K562 (cell line): ENCODE results near the gene DNAJC6. TPM values are rescaled to one million over a fixed set of nuclear protein-coding genes. Genes with fewer than 3 reads are reported as not detected.

Experiments used
- ETS2 ChIP-seq: IDR thresholded peaks from 2 replicates; pipeline ENCODE4 v1.6.1; 2016; ENCODE audit warnings: borderline replicate concordance, missing genetic modification characterization, mild to moderate bottlenecking, moderate library complexity, missing compliant biosample characterization; ENCODE audit not compliant: poor library complexity, severe bottlenecking
- ETV6 ChIP-seq, 3 experiments: fragments of 150-350 bp in 1 of 3; sonication (generic) in 1 of 3; formaldehyde crosslinking in 1 of 3; IDR thresholded peaks; 2 replicates each; pipeline versions ENCODE4 v1.6.1 to v1.8.0; 2014 to 2022; ENCODE audit warnings: borderline replicate concordance in 2 of 3, low read depth in 2 of 3, antibody characterized with exemption in 1 of 3, low read length in 1 of 3, mild to moderate bottlenecking in 1 of 3, missing genetic modification reagents in 1 of 3
- FOXK1 ChIP-seq: sonication (generic); formaldehyde crosslinking; IDR thresholded peaks from 2 replicates; pipeline ENCODE4 v1.8.0; 2022; ENCODE audit warnings: missing genetic modification reagents, mild to moderate bottlenecking, borderline replicate concordance
- HNRNPLL ChIP-seq: fragments of 200-400 bp; formaldehyde crosslinking; IDR thresholded peaks from 2 replicates; pipeline ENCODE4 v1.6.1; 2017; ENCODE audit warnings: low read length, low read depth, mild to moderate bottlenecking; ENCODE audit not compliant: poor library complexity, severe bottlenecking
- KDM1A ChIP-seq, 2 experiments: fragments of 450-650 bp; IDR thresholded peaks; 2 replicates each; pipeline ENCODE4 v1.6.1; 2016; ENCODE audit warnings: mild to moderate bottlenecking in 2 of 2
- NFYB ChIP-seq: IDR thresholded peaks from 2 replicates; pipeline ENCODE4 v1.6.1; 2011; ENCODE audit warnings: mild to moderate bottlenecking, moderate library complexity; ENCODE audit not compliant: insufficient read length; ENCODE audit errors: extremely low read depth
- NRF1 ChIP-seq, 2 experiments: fragments of 450-650 bp; IDR thresholded peaks in 1 of 2; conservative IDR thresholded peaks in 1 of 2; 2 replicates each; pipeline ENCODE4 v1.6.1; 2014; ENCODE audit warnings: mild to moderate bottlenecking in 2 of 2
- SREBF1 ChIP-seq: fragments of 150-350 bp; IDR thresholded peaks from 2 replicates; pipeline ENCODE4 v1.6.1; 2014; ENCODE audit warnings: antibody characterized with exemption, low read depth, low read length, borderline replicate concordance
- STAG1 ChIP-seq: sonication (generic); formaldehyde crosslinking; IDR thresholded peaks from 2 replicates; pipeline ENCODE4 v1.5.0; 2020; ENCODE audit warnings: missing genetic modification reagents, borderline replicate concordance
- U2AF2 ChIP-seq: fragments of 200-400 bp; formaldehyde crosslinking; optimal IDR thresholded peaks from 2 replicates; pipeline ENCODE3; 2017; ENCODE audit warnings: low read depth, mild to moderate bottlenecking, low read length
- ZFX ChIP-seq: sonication (generic); formaldehyde crosslinking; IDR thresholded peaks from 2 replicates; pipeline ENCODE4 v1.8.0; 2022; ENCODE audit warnings: mild to moderate bottlenecking, missing genetic modification reagents, moderate library complexity
- ZNF764 ChIP-seq: fragments of 250-450 bp; sonication (Bioruptor Pico); IDR thresholded peaks from 2 replicates; pipeline ENCODE4 v1.4.0; 2020; ENCODE audit warnings: low read depth, mild to moderate bottlenecking, moderate library complexity
- polyA plus RNA-seq, 8 experiments: library from polyadenylated mRNA; depleted of rRNA in 4 of 8; stranded (reverse) in 5 of 8; unstranded in 3 of 8; fragments of >200 nt; fragmentation: Nextera tagmentation in 2 of 8; fragmentation: Illumina TruSeq in 1 of 8; extraction: Ambion mirVana in 2 of 8; extraction: Trizol in 1 of 8; gene quantifications; 2 replicates each; pipeline versions ENCODE4 v1.2.1 to v1.2.3, GENCODE V29; 2011 to 2014; ENCODE audit warnings: inconsistent platforms in 1 of 8, missing spikeins in 1 of 8
- total RNA-seq, 7 experiments: library from RNA; depleted of rRNA in 6 of 7; stranded (reverse); fragments of >200 nt in 6 of 7; fragmentation: Illumina TruSeq in 2 of 7; extraction: Trizol in 2 of 7; gene quantifications; 2 replicates each; pipeline versions ENCODE4 v1.2.1 to v1.2.3, GENCODE V29; 2011 to 2021; ENCODE audit warnings: low replicate concordance in 1 of 7
- TF ChIP-seq, protein P1 (sequence below): fragments of 150-350 bp; conservative IDR thresholded peaks from 2 replicates; pipeline ENCODE4 v1.6.1; 2014; ENCODE audit warnings: low read length
- TF ChIP-seq, protein P2 (sequence below): sonication (generic); formaldehyde crosslinking; IDR thresholded peaks from 2 replicates; pipeline ENCODE4 v1.8.1; 2023; ENCODE audit warnings: mild to moderate bottlenecking, missing genetic modification reagents
- TF ChIP-seq, protein P3 (sequence below), 2 experiments: fragments of 450-650 bp in 1 of 2; sonication (generic) in 1 of 2; formaldehyde crosslinking in 1 of 2; IDR thresholded peaks in 1 of 2; conservative IDR thresholded peaks in 1 of 2; 2 replicates each; pipeline versions ENCODE4 v1.6.1 to v1.8.1; 2016 to 2023; ENCODE audit warnings: mild to moderate bottlenecking in 2 of 2, moderate library complexity in 2 of 2, inconsistent platforms in 1 of 2, missing genetic modification reagents in 1 of 2
- TF ChIP-seq, protein P4 (sequence below): fragments of 450-650 bp; IDR thresholded peaks from 2 replicates; pipeline ENCODE4 v1.6.1; 2017; ENCODE audit warnings: antibody characterized with exemption

Gene DNAJC6
- total and polyA plus RNA-seq, 9 of the 15 experiments (the other 6 are each of a cell fraction or from before 2014, with no cell fraction given) = 6.7 to 78.7 (median 28.0) TPM

DNA sequence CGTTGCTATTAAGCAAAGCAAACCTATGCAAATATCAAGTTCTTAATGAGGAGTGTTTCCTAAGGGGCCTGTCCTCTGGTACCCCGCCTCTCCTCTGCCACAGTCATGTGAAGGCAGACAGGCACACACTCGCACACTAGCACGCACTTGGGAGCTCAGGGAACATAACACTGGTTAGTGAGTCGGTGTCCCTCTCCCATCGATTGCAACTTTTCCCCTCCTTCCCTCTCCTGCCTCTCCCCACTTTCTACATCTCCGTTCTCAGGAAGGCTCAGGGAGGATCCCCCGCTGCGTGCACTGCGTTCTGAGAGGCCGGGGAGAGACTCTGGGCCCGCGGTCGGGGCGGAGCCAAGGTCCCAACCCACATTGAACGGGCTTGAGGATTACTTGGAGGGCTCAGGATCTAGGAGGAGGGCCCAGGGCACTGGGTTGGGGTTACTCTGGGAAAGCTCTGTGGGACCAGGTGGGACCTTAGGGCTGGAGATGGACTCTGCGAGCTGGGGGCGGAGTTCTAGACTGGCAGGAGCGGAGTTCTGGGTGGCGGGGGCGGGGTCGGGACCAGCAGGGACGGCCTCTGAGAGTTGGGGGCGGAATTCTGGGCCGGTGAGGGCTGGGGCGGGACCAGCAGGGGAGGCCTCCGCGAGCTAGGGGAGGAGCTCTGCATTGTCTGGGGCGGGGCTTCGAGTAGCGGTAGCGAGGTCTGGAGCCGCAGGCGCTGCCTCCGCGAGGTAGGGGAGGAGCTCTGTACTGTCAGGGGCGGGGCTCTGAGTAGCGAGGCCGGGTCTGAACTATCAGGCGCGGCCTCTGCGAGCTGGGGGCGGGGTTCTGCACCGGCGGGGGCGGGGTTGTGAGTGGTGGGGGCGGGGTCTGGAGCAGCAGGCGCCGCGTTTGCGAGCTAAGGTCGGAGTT is 110.6 kb downstream of the DNAJC6 start (continued):
- TF ChIP-seq, protein P1, sequence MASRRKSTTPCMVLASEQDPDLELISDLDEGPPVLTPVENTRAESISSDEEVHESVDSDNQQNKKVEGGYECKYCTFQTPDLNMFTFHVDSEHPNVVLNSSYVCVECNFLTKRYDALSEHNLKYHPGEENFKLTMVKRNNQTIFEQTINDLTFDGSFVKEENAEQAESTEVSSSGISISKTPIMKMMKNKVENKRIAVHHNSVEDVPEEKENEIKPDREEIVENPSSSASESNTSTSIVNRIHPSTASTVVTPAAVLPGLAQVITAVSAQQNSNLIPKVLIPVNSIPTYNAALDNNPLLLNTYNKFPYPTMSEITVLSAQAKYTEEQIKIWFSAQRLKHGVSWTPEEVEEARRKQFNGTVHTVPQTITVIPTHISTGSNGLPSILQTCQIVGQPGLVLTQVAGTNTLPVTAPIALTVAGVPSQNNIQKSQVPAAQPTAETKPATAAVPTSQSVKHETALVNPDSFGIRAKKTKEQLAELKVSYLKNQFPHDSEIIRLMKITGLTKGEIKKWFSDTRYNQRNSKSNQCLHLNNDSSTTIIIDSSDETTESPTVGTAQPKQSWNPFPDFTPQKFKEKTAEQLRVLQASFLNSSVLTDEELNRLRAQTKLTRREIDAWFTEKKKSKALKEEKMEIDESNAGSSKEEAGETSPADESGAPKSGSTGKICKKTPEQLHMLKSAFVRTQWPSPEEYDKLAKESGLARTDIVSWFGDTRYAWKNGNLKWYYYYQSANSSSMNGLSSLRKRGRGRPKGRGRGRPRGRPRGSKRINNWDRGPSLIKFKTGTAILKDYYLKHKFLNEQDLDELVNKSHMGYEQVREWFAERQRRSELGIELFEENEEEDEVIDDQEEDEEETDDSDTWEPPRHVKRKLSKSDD = no peak
- 0 out of 2 replicates have a peak, but pooled peaks have one; percentile 46 for TF ChIP-seq ZFX (CRISPR knock-in tag)
- no peak for TF ChIP-seq ZNF764 (CRISPR knock-in tag)
- TF ChIP-seq U2AF2 = no peak
- TF ChIP-seq SREBF1 = no peak
- TF ChIP-seq, protein P2, sequence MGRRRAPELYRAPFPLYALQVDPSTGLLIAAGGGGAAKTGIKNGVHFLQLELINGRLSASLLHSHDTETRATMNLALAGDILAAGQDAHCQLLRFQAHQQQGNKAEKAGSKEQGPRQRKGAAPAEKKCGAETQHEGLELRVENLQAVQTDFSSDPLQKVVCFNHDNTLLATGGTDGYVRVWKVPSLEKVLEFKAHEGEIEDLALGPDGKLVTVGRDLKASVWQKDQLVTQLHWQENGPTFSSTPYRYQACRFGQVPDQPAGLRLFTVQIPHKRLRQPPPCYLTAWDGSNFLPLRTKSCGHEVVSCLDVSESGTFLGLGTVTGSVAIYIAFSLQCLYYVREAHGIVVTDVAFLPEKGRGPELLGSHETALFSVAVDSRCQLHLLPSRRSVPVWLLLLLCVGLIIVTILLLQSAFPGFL = no peak
- no peak for TF ChIP-seq NFYB
- TF ChIP-seq HNRNPLL = peak; percentile 63
- no peak for TF ChIP-seq STAG1 (CRISPR knock-in tag)
- TF ChIP-seq, protein P3, sequence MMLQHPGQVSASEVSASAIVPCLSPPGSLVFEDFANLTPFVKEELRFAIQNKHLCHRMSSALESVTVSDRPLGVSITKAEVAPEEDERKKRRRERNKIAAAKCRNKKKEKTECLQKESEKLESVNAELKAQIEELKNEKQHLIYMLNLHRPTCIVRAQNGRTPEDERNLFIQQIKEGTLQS (IDR thresholded peaks at IDR 0.05) = no peak
- TF ChIP-seq, protein P3 (CRISPR knock-in tag; conservative IDR thresholded peaks at IDR 0.05) = no peak
- TF ChIP-seq ETS2 (tag) = no peak
- peak; percentile 71 to 72 for TF ChIP-seq NRF1 (conservative IDR thresholded peaks at IDR 0.05 in 1 of 2, IDR thresholded peaks at IDR 0.05 in 1 of 2)
- no peak for TF ChIP-seq ETV6 (IDR thresholded peaks at IDR 0.05; ENCODE audit: borderline replicate concordance in 1 of 2, low read depth in 2 of 2, low read length in 1 of 2)
- TF ChIP-seq ETV6 (CRISPR knock-in tag; IDR thresholded peaks at IDR 0.05; ENCODE audit: borderline replicate concordance) = no peak
- no peak for TF ChIP-seq KDM1A (IDR thresholded peaks at IDR 0.05)
- no peak for TF ChIP-seq FOXK1 (CRISPR knock-in tag)
- TF ChIP-seq, protein P4, sequence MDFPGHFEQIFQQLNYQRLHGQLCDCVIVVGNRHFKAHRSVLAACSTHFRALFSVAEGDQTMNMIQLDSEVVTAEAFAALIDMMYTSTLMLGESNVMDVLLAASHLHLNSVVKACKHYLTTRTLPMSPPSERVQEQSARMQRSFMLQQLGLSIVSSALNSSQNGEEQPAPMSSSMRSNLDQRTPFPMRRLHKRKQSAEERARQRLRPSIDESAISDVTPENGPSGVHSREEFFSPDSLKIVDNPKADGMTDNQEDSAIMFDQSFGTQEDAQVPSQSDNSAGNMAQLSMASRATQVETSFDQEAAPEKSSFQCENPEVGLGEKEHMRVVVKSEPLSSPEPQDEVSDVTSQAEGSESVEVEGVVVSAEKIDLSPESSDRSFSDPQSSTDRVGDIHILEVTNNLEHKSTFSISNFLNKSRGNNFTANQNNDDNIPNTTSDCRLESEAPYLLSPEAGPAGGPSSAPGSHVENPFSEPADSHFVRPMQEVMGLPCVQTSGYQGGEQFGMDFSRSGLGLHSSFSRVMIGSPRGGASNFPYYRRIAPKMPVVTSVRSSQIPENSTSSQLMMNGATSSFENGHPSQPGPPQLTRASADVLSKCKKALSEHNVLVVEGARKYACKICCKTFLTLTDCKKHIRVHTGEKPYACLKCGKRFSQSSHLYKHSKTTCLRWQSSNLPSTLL = no peak
